ENCODE data around the gene SLC24A3. TPM values are rescaled to one million over a fixed set of nuclear protein-coding genes. Genes with fewer than 3 reads are reported as not detected.

Gene SLC24A3
- total RNA-seq, 1 experiment from 2014 or later: not detected

DNA sequence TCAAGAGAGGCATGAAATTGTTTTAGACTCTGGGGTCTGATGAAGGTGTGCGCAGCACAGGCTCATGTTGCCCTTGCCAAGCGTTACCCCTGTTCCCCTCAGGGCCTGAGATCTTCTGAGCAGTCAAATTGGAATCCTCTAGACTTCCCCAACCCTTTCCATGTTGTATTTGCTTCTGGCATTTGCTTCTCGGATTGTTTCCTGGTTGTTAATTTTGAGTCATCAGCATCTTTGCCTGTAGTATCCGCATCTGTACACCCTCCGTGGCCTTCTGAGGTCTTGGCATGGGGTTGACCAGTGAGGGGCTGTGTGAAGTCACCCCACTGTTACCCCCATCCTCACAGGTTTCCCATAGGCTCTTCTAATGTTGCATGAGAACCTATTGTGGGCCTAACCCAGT lies 40.9 kb downstream of the SLC24A3 start:
- Histone ChIP-seq H3K9me3 (ENCODE audit: control insufficient read depth, insufficient read depth, low read depth, low read length) (no peaks in the 10 kb centered on the region), H3K4me1 (ENCODE audit: control insufficient read depth, insufficient read depth, low read length) (no peaks in the 10 kb centered on the region), H3K36me3 (ENCODE audit: control insufficient read depth, insufficient read depth, low read length) (no peaks in the 10 kb centered on the region), H3K27me3 (ENCODE audit: control insufficient read depth, insufficient read depth, low read length) (no peaks in the 10 kb centered on the region), H3K27ac (ENCODE audit: low read length) (no peak overlapping the region), H3K4me3 (ENCODE audit: low read depth in 2 of 2, low read length in 2 of 2) (no peak overlapping the region)
- intact Hi-C loops (cut with micrococcal nuclease; ENCODE audit: unreplicated experiment) (no loop called here), in situ Hi-C loops (cut with HindIII; ENCODE audit: low pct_unique_long_range_greater_than_20kb, low sequenced_read_pairs) (no loop called here)
- DNase-seq (ENCODE audit: low read depth, low spot score) (no peak), ATAC-seq (no peak)
- BruUV-seq (replicated peaks): no TSS peak
- ChIA-PET CTCF (no interaction called here), POLR2A (no interaction called here)
- TF ChIP-seq TCF7L2 (IDR thresholded peaks at IDR 0.05; ENCODE audit: low read depth, low read length) (no peak), POLR2AphosphoS5 (IDR thresholded peaks at IDR 0.05; ENCODE audit: low read depth, low read length) (no peak), SIN3A (IDR thresholded peaks at IDR 0.05; ENCODE audit: borderline replicate concordance, insufficient read depth, low read depth, low read length) (no peak)
- TF ChIP-seq, protein P1, sequence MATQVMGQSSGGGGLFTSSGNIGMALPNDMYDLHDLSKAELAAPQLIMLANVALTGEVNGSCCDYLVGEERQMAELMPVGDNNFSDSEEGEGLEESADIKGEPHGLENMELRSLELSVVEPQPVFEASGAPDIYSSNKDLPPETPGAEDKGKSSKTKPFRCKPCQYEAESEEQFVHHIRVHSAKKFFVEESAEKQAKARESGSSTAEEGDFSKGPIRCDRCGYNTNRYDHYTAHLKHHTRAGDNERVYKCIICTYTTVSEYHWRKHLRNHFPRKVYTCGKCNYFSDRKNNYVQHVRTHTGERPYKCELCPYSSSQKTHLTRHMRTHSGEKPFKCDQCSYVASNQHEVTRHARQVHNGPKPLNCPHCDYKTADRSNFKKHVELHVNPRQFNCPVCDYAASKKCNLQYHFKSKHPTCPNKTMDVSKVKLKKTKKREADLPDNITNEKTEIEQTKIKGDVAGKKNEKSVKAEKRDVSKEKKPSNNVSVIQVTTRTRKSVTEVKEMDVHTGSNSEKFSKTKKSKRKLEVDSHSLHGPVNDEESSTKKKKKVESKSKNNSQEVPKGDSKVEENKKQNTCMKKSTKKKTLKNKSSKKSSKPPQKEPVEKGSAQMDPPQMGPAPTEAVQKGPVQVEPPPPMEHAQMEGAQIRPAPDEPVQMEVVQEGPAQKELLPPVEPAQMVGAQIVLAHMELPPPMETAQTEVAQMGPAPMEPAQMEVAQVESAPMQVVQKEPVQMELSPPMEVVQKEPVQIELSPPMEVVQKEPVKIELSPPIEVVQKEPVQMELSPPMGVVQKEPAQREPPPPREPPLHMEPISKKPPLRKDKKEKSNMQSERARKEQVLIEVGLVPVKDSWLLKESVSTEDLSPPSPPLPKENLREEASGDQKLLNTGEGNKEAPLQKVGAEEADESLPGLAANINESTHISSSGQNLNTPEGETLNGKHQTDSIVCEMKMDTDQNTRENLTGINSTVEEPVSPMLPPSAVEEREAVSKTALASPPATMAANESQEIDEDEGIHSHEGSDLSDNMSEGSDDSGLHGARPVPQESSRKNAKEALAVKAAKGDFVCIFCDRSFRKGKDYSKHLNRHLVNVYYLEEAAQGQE (IDR thresholded peaks at IDR 0.05; ENCODE audit: insufficient read depth in 1 of 2, low read depth in 2 of 2, low read length in 1 of 2): no peak
- TF ChIP-seq, protein P2, sequence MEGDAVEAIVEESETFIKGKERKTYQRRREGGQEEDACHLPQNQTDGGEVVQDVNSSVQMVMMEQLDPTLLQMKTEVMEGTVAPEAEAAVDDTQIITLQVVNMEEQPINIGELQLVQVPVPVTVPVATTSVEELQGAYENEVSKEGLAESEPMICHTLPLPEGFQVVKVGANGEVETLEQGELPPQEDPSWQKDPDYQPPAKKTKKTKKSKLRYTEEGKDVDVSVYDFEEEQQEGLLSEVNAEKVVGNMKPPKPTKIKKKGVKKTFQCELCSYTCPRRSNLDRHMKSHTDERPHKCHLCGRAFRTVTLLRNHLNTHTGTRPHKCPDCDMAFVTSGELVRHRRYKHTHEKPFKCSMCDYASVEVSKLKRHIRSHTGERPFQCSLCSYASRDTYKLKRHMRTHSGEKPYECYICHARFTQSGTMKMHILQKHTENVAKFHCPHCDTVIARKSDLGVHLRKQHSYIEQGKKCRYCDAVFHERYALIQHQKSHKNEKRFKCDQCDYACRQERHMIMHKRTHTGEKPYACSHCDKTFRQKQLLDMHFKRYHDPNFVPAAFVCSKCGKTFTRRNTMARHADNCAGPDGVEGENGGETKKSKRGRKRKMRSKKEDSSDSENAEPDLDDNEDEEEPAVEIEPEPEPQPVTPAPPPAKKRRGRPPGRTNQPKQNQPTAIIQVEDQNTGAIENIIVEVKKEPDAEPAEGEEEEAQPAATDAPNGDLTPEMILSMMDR (IDR thresholded peaks at IDR 0.05): no peak

DNA sequence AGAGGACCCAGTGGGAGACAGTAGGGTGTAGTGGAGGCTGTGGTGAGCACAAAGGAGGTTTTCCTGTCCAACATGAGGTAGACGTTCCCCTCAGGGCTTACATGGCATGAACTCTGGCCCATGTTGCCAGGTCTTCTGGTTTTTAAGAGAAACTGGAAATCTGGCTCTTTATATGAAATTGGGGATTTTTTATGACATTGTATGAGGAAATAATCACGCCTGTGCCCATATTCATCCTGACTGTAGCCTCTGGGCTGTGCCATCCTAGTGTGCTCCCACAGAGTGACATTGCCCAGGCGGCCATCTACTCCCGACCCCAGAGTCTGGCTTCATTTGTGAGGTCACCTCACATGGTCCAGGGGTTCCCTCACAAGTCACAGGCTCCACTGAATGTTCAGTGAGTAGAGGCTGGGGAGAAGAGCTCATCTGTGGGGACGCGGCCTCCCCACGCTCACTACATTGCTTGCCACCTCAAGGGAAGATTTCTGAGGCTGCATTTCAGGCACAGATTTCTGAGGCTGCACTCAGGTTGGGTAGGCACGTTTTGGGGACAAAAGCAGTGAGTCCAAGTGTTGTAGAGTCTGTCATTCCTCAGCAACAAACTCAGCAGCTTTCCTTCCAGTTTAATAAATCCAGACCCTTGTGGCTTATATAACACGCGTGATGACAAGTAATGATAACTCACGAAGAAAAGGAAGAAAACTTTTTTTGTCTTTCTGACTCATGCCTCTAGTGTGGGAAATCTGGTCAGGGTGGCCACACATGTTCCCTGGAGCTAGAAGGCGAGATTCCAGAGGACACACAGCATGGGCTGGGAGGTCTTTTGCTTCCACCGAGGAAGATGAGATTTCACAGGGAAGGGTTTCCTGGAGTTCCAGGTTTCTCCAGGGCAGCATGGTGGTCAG lies 41.7 kb downstream of the SLC24A3 start:
- POLR2A ChIA-PET: no interaction called here
- in situ Hi-C loops (cut with HindIII; ENCODE audit: low pct_unique_long_range_greater_than_20kb, low sequenced_read_pairs) (no loop called here), intact Hi-C loops (cut with micrococcal nuclease; ENCODE audit: unreplicated experiment) (no loop called here)
- H3K36me3 ChIP-seq (ENCODE audit: control insufficient read depth, insufficient read depth, low read length): no peaks in the 10 kb centered on the region
- H3K9me3 ChIP-seq (ENCODE audit: control insufficient read depth, insufficient read depth, low read depth, low read length): no peaks in the 10 kb centered on the region
- no TSS peak for BruUV-seq (replicated peaks)
- H3K4me1 ChIP-seq (ENCODE audit: control insufficient read depth, insufficient read depth, low read length): no peaks in the 10 kb centered on the region
- ATAC-seq (no peak), DNase-seq (ENCODE audit: low read depth, low spot score) (no peak)
- H3K4me3 ChIP-seq (ENCODE audit: low read depth in 2 of 2, low read length in 2 of 2): no peak overlapping the region
- TF ChIP-seq, protein P1 (IDR thresholded peaks at IDR 0.05; ENCODE audit: insufficient read depth in 1 of 2, low read depth in 2 of 2, low read length in 1 of 2): no peak
- TF ChIP-seq, protein P2 (IDR thresholded peaks at IDR 0.05): no peak
- TF ChIP-seq SIN3A (IDR thresholded peaks at IDR 0.05; ENCODE audit: borderline replicate concordance, insufficient read depth, low read depth, low read length): no peak
- no peak for TF ChIP-seq POLR2AphosphoS5 (IDR thresholded peaks at IDR 0.05; ENCODE audit: low read depth, low read length)
- no peak for TF ChIP-seq TCF7L2 (IDR thresholded peaks at IDR 0.05; ENCODE audit: low read depth, low read length)
- no peaks in the 10 kb centered on the region for H3K27me3 ChIP-seq (ENCODE audit: control insufficient read depth, insufficient read depth, low read length)
- H3K27ac ChIP-seq (ENCODE audit: low read length): no peak overlapping the region
- CTCF ChIA-PET: no interaction called here

All from Panc1 (cell line).